Effector memory CD4-positive, alpha-beta T cell (primary cell): ENCODE data around the gene VAT1L.

ENCODE experiments used
- DNase-seq, 3 donors: peaks; one replicate each; pipeline ENCODE4 v3.0.0-alpha.2; 2020
- H3K27ac ChIP-seq: 2 replicates; pipeline ENCODE4 v1.7.0; 2013; ENCODE audit warnings: mild to moderate bottlenecking, low read length, moderate library complexity; ENCODE audit not compliant: insufficient read depth, poor library complexity, severe bottlenecking
- H3K27me3 ChIP-seq: replicated peaks from 2 replicates; pipeline ENCODE4 v1.7.0; 2013; ENCODE audit warnings: mild to moderate bottlenecking, low read length; ENCODE audit not compliant: insufficient read depth, control insufficient read depth, poor library complexity, severe bottlenecking
- H3K36me3 ChIP-seq: 2 replicates; pipeline ENCODE4 v1.7.0; 2013; ENCODE audit warnings: mild to moderate bottlenecking, low read length, moderate library complexity; ENCODE audit not compliant: control insufficient read depth, insufficient read depth
- H3K4me1 ChIP-seq: 2 replicates; pipeline ENCODE4 v1.7.0; 2013; ENCODE audit warnings: low read length, mild to moderate bottlenecking; ENCODE audit not compliant: control insufficient read depth, insufficient read depth, poor library complexity, severe bottlenecking
- H3K4me3 ChIP-seq: 2 replicates; pipeline ENCODE4 v1.7.0; 2013; ENCODE audit warnings: low read length, low read depth, mild to moderate bottlenecking; ENCODE audit not compliant: insufficient read depth, poor library complexity, severe bottlenecking
- H3K9me3 ChIP-seq: 2 replicates; pipeline ENCODE4 v1.7.0; 2013; ENCODE audit warnings: mild to moderate bottlenecking, low read length, moderate library complexity; ENCODE audit not compliant: control insufficient read depth

VAT1L gene

GRCh38 chr16:77860953-77861352 is 72.6 kb downstream of the VAT1L start:
- no peak for DNase-seq
- Histone ChIP-seq H3K4me3 (no peak overlapping the region), H3K36me3 (no peaks in the 10 kb centered on the region), H3K4me1 (no peaks in the 10 kb centered on the region), H3K9me3 (no peaks in the 10 kb centered on the region), H3K27ac (no peak overlapping the region), H3K27me3 (no peaks in the 10 kb centered on the region)

DNA sequence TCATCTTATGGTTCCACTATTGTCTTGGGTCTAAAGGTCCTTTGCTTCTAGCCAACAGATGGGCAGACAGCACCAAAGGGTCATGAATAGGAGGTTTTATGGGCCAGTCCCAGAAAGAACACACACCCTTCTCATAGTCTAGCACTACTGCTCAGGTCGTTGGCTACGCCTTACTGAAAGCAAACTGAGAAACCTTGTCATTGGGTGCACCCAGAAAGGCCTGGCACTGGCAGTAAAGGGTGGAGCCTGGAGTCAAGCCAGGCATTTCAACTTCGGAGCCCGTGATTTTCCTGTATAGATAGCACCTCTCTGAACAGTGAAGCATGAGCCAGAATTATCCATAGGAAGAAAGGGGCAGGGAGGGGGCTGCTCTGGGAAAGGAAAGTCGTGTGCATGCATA is 74.9 kb downstream of the VAT1L start:
- Histone ChIP-seq H3K4me3 (no peak overlapping the region), H3K36me3 (no peaks in the 10 kb centered on the region), H3K4me1 (no peaks in the 10 kb centered on the region), H3K9me3 (no peaks in the 10 kb centered on the region), H3K27me3 (no peaks in the 10 kb centered on the region), H3K27ac (no peak overlapping the region)
- no peak for DNase-seq

DNA sequence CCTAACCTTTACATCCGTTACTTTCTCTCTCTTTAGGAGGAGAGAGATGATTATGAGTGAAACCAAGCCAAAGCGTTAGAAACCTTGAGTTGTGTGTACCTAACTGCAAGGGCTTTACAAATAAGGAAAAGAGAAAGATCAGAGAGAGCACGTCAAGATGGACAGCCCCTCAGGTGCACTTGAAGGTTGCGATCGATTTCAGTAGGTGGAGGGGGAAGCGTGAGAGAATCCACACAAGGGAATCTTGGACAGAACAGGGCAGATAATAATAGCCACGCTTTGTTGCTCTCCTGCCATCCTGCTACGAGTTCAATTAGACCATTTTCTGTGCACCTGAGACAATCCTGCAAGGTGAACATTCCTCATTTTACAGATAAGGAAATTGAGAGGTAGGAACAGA is 78.4 kb downstream of the VAT1L start:
- Histone ChIP-seq H3K9me3 (no peaks in the 10 kb centered on the region), H3K4me3 (no peak overlapping the region), H3K36me3 (no peaks in the 10 kb centered on the region), H3K27ac (no peak overlapping the region), H3K4me1 (no peaks in the 10 kb centered on the region), H3K27me3 (no peaks in the 10 kb centered on the region)
- DNase-seq: no peak

GRCh38 chr16:77868052-77868451 is 79.7 kb downstream of the VAT1L start:
- H3K4me3 ChIP-seq: no peak overlapping the region
- H3K36me3 ChIP-seq: no peaks in the 10 kb centered on the region
- no peaks in the 10 kb centered on the region for H3K4me1 ChIP-seq
- no peaks in the 10 kb centered on the region for H3K9me3 ChIP-seq
- DNase-seq: no peak
- H3K27ac ChIP-seq: no peak overlapping the region
- H3K27me3 ChIP-seq: no peaks in the 10 kb centered on the region

GRCh38 chr16:77868478-77868877 is 80.1 kb downstream of the VAT1L start:
- Histone ChIP-seq H3K27ac (no peak overlapping the region), H3K4me3 (no peak overlapping the region)

GRCh38 chr16:77869997-77870813 is 81.8 kb downstream of the VAT1L start:
- Histone ChIP-seq H3K9me3 (no peaks in the 10 kb centered on the region), H3K27ac (no peak overlapping the region), H3K36me3 (no peaks in the 10 kb centered on the region), H3K27me3 (no peaks in the 10 kb centered on the region), H3K4me3 (no peak overlapping the region), H3K4me1 (no peaks in the 10 kb centered on the region)
- DNase-seq: no peak

More at GRCh38 chr16:77868478-77868877, 80.1 kb downstream of the VAT1L start:
- H3K27me3 ChIP-seq: no peaks in the 10 kb centered on the region
- H3K36me3 ChIP-seq: no peaks in the 10 kb centered on the region
- DNase-seq: no peak
- H3K4me1 ChIP-seq: no peaks in the 10 kb centered on the region
- no peaks in the 10 kb centered on the region for H3K9me3 ChIP-seq

DNA sequence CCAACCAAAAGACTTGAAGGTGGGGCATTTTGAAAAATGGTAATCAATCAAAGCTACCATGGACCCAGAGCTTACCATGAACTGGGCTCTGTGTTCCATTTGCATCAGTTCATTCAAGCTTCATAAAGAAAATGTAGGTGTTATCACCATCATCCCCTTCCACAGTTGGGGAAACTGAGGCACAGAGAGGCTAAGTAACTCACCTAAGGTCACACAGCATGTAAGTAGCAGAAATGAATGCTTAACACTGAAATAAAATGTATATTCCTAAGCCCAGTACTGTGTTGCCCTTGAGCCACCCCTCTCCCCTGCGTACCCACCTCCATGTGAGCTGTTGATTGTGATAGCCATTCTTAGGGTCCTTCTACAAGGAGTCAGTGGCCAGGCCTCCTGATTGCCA is 83.6 kb downstream of the VAT1L start:
- H3K4me1 ChIP-seq: no peaks in the 10 kb centered on the region
- no peaks in the 10 kb centered on the region for H3K9me3 ChIP-seq
- H3K27me3 ChIP-seq: no peaks in the 10 kb centered on the region
- no peak overlapping the region for H3K27ac ChIP-seq
- H3K4me3 ChIP-seq: no peak overlapping the region
- no peaks in the 10 kb centered on the region for H3K36me3 ChIP-seq
- DNase-seq: no peak

DNA sequence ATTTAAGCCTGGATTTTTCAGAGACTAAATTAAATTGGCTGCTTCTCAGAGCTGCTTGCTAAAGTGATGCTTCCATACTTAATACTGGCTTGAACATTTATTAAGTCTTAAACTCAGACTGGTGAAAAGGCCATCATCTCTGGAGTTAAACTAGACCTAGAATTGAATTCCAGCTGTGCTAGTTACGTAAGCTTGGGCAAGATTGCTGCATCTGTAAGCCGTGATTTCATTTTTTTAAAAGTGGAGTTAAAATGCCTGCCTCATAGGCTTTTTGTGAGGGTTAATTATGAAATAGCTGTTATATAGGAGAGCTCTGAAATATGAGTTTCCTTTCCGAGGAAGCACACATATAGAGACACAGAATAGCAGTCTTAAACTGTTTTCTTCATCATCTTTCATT is 84.7 kb downstream of the VAT1L start:
- Histone ChIP-seq H3K27ac (no peak overlapping the region), H3K4me3 (no peak overlapping the region), H3K4me1 (no peaks in the 10 kb centered on the region), H3K27me3 (no peaks in the 10 kb centered on the region), H3K9me3 (no peaks in the 10 kb centered on the region), H3K36me3 (no peaks in the 10 kb centered on the region)
- no peak for DNase-seq

GRCh38 chr16:77874347-77874746 is 86.0 kb downstream of the VAT1L start:
- no peaks in the 10 kb centered on the region for H3K4me1 ChIP-seq
- no peaks in the 10 kb centered on the region for H3K36me3 ChIP-seq
- H3K27ac ChIP-seq: no peak overlapping the region
- H3K9me3 ChIP-seq: no peaks in the 10 kb centered on the region
- H3K4me3 ChIP-seq: no peak overlapping the region
- DNase-seq: no peak
- H3K27me3 ChIP-seq: no peaks in the 10 kb centered on the region

- Histone ChIP-seq H3K27ac (no peak overlapping the region), H3K4me1 (no peaks in the 10 kb centered on the region), H3K27me3 (no peaks in the 10 kb centered on the region), H3K9me3 (no peaks in the 10 kb centered on the region), H3K4me3 (no peak overlapping the region), H3K36me3 (no peaks in the 10 kb centered on the region)
- no peak for DNase-seq
Observed at GRCh38 chr16:77876776-77877175, 88.4 kb downstream of the VAT1L start.
